ENCODE data around the gene AWAT1.
"Not testable (repeated sequence)": the region's sequence is repeated elsewhere in the genome, so short reads cannot be mapped to it uniquely, and the experiment has no call there.

Gene AWAT1

DNA sequence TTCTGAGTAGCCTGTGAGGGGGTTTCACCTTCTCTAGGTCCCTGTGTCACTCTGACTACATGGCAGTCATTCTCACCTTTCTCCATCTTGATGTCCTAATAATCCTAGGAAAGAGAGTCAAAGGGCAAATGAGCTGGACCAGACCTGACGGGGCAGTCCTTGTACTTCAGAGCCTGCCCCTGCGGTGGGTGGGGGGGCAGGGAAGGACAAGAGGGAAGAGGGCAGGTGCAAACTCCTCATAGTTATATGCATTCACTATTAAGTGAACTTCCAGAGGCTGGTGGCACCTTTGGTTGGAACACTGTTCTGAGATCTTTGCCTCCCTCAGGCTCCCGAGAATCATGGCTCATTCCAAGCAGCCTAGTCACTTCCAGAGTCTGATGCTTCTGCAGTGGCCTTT is at the start of gene AWAT1:
TSS of gene AWAT1 (plus strand) at position 301 of the 400 bp plus-strand sequence. CDS start at position 342, 41 bp downstream.
- DNase-seq (ENCODE audit: low read depth): no peak

GRCh38 chrX:70190225-70190624 is 44.2 kb upstream of the AWAT1 start:
- DNase-seq (ENCODE audit: low read depth): no peak

GRCh38 chrX:70196961-70197720 is 37.3 kb upstream of the AWAT1 start:
- DNase-seq (ENCODE audit: low read depth): no peak

- no peak for DNase-seq (ENCODE audit: low read depth)
These were observed 32.7 kb upstream of the AWAT1 start for GRCh38 chrX:70201732-70202131.

DNA sequence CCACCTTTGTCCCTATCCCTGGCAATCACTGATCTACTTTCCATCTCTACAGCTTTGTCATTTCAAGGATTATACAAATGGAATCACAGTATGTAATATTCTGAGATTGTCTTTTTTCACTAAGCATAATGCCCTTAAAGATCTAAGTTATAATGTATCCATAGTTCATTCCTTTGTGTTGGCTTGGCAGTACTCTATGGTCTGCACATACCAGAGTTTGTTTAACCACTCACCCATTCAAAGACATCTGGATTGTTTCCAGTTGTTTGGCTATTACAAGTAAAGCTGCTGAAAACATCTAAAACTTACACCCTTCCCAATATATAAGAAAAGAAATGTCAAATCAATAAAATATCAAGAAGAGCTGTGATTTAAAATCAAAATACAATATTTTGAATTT is 26.0 kb upstream of the AWAT1 start:
- no peak for DNase-seq (ENCODE audit: low read depth)

- DNase-seq (ENCODE audit: low read depth): not testable (repeated sequence)
These were observed 24.9 kb upstream of the AWAT1 start for GRCh38 chrX:70209570-70209969.

- DNase-seq (ENCODE audit: low read depth): no peak
These were observed 14.3 kb upstream of the AWAT1 start for GRCh38 chrX:70219938-70220764.

GRCh38 chrX:70226048-70226447 is 8.4 kb upstream of the AWAT1 start:
- DNase-seq (ENCODE audit: low read depth): no peak

DNA sequence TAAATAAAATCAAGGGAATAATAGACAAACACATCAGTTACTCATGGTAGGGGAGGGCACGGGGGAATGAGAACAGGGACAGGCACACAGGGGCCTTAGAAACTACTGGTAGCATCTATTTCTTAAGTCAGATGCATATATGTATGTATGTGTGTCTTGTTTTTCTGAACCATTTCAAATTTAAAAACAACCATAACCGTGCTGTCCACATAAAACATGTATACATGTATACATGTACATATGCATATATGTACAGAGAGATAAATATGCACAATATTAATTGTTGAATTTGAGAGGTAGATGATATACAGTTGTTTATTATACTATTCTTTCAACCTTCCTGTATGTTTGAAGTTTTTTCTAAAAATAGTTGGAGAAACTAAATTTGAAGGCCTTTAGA is 7.8 kb upstream of the AWAT1 start:
- DNase-seq (ENCODE audit: low read depth): no peak

DNA sequence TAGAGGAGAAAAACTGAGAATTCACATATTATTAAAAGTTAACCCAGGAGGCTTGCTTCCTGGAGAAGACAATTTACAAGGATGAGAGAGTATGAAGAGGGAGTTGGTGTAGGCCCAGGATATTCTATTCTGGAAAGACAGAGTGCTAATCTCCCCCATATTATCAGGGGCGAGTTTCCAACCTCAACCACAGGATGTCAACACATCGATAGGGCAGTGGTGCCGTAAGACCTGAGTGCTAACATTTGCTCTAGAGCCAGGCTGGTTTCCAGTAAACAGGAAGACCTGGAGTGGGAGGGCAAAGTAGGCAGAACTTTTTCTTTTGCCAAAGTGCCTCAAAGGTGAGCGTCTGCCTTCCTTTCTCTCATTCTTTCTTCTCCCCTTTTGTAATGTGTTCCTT is 2.8 kb upstream of the AWAT1 start:
- no peak for DNase-seq (ENCODE audit: low read depth)

DNA sequence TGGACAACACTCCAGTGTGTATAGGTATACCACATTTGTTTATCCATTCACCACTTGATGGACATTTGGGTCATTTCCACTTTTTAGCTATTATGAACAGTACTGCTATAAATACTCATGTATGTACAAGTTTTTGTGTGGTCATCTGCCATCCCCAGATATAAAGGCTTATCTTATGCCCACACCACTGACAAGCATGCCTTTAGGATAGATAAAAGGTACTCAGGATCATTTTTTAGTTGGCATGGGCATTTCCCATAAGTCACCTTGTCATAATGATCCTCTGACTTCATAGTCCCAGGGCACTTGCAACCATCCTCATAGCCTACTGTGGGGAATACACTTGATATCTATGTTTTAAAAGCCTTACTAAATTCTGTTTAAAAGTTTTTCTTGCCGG is 6.3 kb downstream of the AWAT1 start:
- no peak for DNase-seq (ENCODE audit: low read depth)

GRCh38 chrX:70241501-70241900 is 7.0 kb downstream of the AWAT1 start:
- no peak for DNase-seq (ENCODE audit: low read depth)

DNA sequence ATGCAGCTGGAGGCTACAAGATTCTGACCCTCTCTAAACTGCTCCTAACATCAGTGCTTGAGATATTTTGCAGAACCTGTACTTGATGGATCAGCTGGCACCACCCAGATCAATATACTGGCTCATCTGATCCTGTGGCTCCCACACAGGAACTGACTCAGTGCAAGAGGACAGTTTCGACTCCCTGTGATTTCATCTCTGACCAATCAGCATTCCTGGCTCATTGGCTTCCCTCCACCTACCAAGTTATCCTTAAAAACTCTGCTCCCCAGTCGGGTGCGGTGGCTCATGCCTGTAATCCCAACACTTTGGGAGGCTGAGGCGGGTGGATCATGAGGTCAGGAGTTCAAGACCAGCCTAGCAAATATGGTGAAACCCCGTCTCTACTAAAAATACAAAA is 9.1 kb downstream of the AWAT1 start:
- DNase-seq (ENCODE audit: low read depth): not testable (repeated sequence)

GRCh38 chrX:70244881-70245280 is 10.4 kb downstream of the AWAT1 start:
- DNase-seq (ENCODE audit: low read depth): no peak

DNA sequence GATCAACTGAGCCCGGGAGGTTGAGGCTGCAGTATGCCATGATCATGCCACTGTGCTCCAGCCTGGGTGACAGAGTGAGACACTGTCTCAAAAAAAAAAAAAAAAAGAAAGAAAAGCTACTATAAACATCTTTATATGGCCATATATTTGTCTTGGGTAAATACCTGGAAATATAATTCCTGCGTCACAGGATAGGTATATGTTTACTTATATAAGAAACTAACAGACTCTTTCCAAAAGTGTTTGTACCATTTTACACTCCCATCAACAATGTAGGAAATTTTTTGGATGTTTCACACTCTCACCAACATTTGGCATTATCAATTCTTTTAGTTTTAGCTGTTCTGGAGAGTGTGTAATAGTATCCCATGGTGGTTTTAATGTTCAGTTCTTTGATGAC is 12.8 kb downstream of the AWAT1 start:
- no peak for DNase-seq (ENCODE audit: low read depth)

- DNase-seq (ENCODE audit: low read depth): no peak
These were observed 18.0 kb downstream of the AWAT1 start for GRCh38 chrX:70252491-70252890.

GRCh38 chrX:70253377-70254062 is 19.1 kb downstream of the AWAT1 start:
- no peak for DNase-seq (ENCODE audit: low read depth)

GRCh38 chrX:70254063-70254400 is 19.6 kb downstream of the AWAT1 start:
- no peak for DNase-seq (ENCODE audit: low read depth)

DNA sequence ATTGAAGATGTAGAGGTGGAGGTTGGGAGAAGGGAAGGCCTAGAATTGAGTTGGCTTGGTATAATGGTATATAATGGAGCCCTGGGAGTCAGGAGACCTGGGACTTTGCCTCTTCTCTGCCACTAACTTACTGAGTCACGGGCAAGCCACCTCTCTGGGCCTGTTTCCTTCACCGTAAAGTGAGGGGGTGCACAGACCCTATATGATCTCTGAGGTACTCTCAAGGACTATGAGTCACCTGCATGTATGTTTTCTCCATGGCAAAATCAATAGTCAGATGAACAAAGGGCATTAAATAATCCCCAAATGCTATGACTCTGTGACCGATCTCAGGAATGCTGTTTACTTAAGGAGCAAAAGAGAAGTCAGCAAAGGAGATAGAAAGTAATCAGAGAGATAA is 20.5 kb downstream of the AWAT1 start:
- DNase-seq (ENCODE audit: low read depth): no peak

DNA sequence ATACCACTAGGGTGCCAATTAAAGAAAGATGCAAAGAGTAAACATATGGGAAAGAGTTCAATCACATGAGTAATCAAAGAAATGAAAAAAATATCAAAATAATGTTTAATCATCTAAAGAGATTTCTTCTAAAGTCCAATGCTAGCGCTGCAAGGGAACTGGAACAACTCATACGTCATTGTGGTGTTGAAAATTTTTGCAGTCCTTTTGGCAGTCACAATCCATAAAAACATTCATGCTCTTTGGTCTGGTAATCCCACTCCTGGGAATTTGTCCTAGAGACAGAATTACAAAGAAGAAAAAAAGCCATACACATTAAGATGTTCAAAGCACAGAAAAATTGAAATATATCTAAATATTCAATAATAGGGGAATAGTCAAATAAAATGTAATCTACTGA is 21.0 kb downstream of the AWAT1 start:
- no peak for DNase-seq (ENCODE audit: low read depth)

DNA sequence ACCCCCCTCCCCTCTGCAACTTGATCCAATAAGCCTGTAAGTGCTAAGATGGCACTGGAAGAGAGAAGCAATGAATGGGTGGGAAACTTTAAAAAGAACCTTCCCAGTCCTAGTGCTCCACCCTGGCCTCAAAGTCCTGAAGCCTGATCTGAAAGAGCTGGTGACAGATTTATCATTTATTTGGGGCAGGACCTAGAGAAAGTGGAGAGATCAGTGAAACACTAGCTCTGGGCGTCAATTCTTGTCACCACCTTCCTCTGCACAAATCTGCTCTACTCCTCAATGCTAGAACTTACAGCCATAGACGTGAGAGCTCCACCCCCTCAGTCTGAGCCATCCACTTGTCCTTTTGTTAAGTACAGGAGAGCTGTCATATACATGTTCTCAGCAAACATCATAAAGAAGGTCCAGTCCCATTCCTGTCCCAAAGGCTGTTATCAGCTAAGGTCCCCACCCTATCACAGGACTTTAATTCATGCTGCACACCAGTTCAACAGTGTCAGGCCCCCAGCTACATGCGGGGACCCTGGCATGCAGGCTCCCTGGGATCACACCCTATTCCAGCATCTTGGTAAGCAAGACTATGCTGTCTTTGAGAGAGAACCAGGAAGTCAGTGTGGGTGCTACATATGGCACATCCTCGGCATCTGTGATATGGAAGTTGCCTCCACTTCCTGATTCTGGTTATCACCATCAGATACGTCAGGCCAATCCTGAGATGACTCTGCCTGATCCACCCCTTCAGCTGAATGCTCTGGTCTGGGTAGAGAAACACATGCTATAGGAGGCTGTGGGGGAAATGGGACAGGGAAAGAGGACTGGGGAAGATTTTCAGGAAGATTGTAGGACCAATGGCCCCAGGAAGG is 23.2 kb downstream of the AWAT1 start:
- no peak for DNase-seq (ENCODE audit: low read depth)

- DNase-seq (ENCODE audit: low read depth): no peak
These were observed 25.6 kb downstream of the AWAT1 start, which contains the start of gene P2RY4 for GRCh38 chrX:70260104-70260503. Gene P2RY4 (minus strand): TSS chrX:70260204. CDS start chrX:70259624, 580 bp downstream.
